Central memory CD8-positive, alpha-beta T cell (primary cell): ENCODE data around the gene PEX14.

Experiments
- ATAC-seq: fragments of 150-1000 bp; cut with Tn5 transposase; replicated peaks from 2 replicates; pipeline ENCODE4 v1.10.0; 2022; ENCODE audit warnings: mild to moderate bottlenecking, moderate FRiP score, moderate number of reproducible peaks; ENCODE audit not compliant: poor library complexity, severe bottlenecking; ENCODE audit errors: extremely low read depth
- DNase-seq, 2 donors: peaks; one replicate each; pipeline ENCODE4 v3.0.0; 2021; ENCODE audit warnings: low spot score in 2 of 2
- H3K27ac Mint-ChIP-seq: one replicate; pipeline ENCODE4 v1.8.0; 2022; ENCODE audit warnings: low read depth, mild to moderate bottlenecking, moderate library complexity, mixed read lengths
- H3K27me3 Mint-ChIP-seq: one replicate; pipeline ENCODE4 v1.8.0; 2022; ENCODE audit warnings: mixed read lengths
- H3K36me3 Mint-ChIP-seq: one replicate; pipeline ENCODE4 v1.8.0; 2022; ENCODE audit warnings: mild to moderate bottlenecking, moderate library complexity, mixed read lengths; ENCODE audit not compliant: insufficient read depth
- H3K4me1 Mint-ChIP-seq: one replicate; pipeline ENCODE4 v1.8.0; 2022; ENCODE audit warnings: mixed read lengths
- H3K4me3 Mint-ChIP-seq: one replicate; pipeline ENCODE4 v1.8.0; 2022; ENCODE audit warnings: mild to moderate bottlenecking, moderate library complexity, mixed read lengths
- H3K9me3 Mint-ChIP-seq: one replicate; pipeline ENCODE4 v1.8.0; 2022; ENCODE audit warnings: mixed read lengths

Gene PEX14

DNA sequence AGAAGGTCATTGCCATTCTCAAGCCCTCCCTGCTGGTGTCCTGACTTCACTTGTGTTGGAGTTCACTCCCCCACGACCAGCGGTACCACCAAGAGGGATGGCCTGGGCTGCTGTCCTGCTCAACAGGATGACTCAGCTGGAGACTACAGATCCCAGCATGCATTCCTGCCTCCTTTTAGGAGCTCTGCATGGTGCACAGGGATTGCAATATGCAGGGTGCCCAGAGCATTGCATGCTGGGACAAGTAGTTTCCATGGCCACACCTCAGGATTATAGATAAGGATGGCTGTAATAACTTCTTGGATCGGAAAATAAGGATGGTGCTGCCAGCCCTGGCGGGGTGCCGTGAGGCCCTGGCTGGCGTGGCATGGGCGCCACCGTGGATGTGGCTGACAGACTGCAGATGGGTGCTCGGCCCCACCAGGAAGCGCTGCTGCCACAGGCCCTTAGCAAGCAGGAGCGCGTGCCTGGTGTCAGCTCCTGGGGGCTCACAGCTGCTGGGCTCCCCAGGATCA lies 171.7 kb downstream of the PEX14 start:
- peaks cover 11% of the 10 kb centered on the region for H3K36me3 Mint-ChIP-seq
- H3K4me1 Mint-ChIP-seq: no peaks in the 10 kb centered on the region
- DNase-seq (no peak), ATAC-seq (no peak)
- no peaks in the 10 kb centered on the region for H3K9me3 Mint-ChIP-seq
- no peak overlapping the region for H3K4me3 Mint-ChIP-seq
- no peaks in the 10 kb centered on the region for H3K27me3 Mint-ChIP-seq
- H3K27ac Mint-ChIP-seq: no peak overlapping the region

- no peak overlapping the region for H3K27ac Mint-ChIP-seq
- H3K4me3 Mint-ChIP-seq: no peak overlapping the region
- H3K36me3 Mint-ChIP-seq: peaks cover 13% of the 10 kb centered on the region
Observed at GRCh38 chr1:10647414-10648170, 172.8 kb downstream of the PEX14 start.

DNA sequence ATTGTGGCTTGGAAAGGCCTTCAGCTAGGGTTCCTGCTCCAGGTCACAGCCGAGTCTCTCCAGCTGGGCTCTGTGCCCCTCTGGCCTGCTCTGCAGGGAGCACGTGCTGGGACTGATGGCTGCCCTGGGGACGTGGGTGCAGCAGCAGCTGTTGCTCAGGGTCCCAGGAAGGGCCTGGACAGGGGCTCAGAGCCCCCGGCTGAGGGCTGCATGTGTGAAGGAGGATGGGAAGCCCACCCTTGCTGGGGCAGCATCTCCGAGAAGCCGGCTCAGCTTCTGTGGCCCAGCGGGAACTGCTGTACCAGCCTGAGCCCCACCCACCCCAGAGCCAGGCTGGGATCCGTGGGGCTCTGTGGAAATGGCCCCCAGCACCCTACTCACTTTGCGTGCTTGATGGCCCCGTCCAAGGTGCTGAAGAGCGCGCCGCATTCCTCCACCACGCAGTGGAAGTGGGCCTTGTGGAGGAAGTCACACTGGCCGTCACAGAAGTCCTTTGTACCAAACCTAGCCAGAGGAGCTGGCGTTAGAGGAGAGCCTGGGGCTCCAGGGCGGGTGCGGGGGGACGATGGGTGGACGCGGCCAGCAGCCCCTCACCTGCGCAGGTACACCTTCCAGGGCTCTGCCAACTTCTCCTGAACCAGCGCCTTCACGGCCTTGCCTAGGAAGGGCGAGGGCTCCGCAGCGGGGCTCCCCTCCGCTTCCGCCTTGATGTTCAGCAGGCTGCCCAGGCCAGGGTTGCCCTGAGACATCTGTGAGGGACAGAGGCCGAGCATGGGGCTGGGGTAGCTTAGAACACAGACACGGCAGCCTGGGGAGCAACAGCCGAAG lies 174.2 kb downstream of the PEX14 start:
- Mint-ChIP-seq H3K27ac (no peak overlapping the region), H3K27me3 (no peaks in the 10 kb centered on the region), H3K36me3 (peaks cover 16% of the 10 kb centered on the region), H3K4me3 (no peak overlapping the region), H3K9me3 (no peaks in the 10 kb centered on the region), H3K4me1 (no peaks in the 10 kb centered on the region)
- no peak for ATAC-seq
- no peak for DNase-seq

More at GRCh38 chr1:10647414-10648170, 172.8 kb downstream of the PEX14 start:
- no peaks in the 10 kb centered on the region for H3K4me1 Mint-ChIP-seq
- DNase-seq (no peak), ATAC-seq (no peak)
- H3K27me3 Mint-ChIP-seq: no peaks in the 10 kb centered on the region
- H3K9me3 Mint-ChIP-seq: no peaks in the 10 kb centered on the region

DNA sequence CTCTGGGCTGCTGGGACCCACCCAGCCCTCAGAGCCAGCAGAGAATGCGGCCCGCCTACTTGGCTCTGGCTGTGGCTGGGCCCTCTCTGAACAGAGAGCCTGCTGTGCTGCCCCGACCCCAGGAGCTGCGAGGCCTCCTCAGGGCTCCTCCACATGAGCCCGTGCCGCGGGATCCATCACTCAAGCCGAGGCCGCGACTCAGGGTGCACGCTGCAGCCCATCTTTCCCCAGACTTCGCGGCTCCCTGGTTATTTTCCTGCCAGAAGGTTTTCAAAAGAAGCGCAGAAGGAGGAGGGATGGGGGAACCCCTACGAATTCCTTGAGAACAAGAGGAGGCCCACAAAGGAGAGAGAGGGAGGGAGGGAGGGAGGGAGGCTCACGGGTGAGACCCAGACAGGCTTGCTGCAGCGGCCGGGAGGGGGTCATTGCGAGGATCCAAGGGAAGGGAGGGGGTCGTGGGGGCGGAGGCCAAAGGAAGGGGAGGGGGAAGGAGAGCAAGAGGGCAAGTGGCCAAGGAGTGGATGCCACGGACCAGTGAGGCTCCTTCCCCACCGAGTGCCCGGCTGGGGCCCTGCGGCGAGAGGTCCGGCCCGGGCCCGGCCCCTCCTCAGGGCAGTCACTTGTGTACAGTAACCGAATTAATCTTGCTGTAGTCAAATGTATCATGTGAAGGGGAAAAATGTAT lies 174.9 kb downstream of the PEX14 start:
- ATAC-seq (no peak), DNase-seq (no peak)
- no peaks in the 10 kb centered on the region for H3K27me3 Mint-ChIP-seq
- no peaks in the 10 kb centered on the region for H3K9me3 Mint-ChIP-seq
- peaks cover 18% of the 10 kb centered on the region for H3K36me3 Mint-ChIP-seq
- H3K4me3 Mint-ChIP-seq: no peak overlapping the region
- H3K4me1 Mint-ChIP-seq: no peaks in the 10 kb centered on the region
- no peak overlapping the region for H3K27ac Mint-ChIP-seq

GRCh38 chr1:10650556-10651388 lies 176.0 kb downstream of the PEX14 start:
- Mint-ChIP-seq H3K36me3 (peaks cover 21% of the 10 kb centered on the region), H3K4me3 (no peak overlapping the region), H3K27me3 (no peaks in the 10 kb centered on the region), H3K9me3 (no peaks in the 10 kb centered on the region), H3K4me1 (no peaks in the 10 kb centered on the region), H3K27ac (no peak overlapping the region)
- DNase-seq (no peak), ATAC-seq (no peak)

GRCh38 chr1:10651389-10651766 lies 176.6 kb downstream of the PEX14 start:
- ATAC-seq (no peak), DNase-seq (no peak)
- Mint-ChIP-seq H3K27me3 (no peaks in the 10 kb centered on the region), H3K9me3 (no peaks in the 10 kb centered on the region), H3K4me1 (no peaks in the 10 kb centered on the region), H3K4me3 (no peak overlapping the region), H3K27ac (no peak overlapping the region), H3K36me3 (peaks cover 18% of the 10 kb centered on the region)

GRCh38 chr1:10651793-10652192 lies 177.0 kb downstream of the PEX14 start:
- H3K4me3 Mint-ChIP-seq: no peak overlapping the region
- peaks cover 15% of the 10 kb centered on the region for H3K36me3 Mint-ChIP-seq
- DNase-seq (no peak), ATAC-seq (no peak)
- no peak overlapping the region for H3K27ac Mint-ChIP-seq
- no peaks in the 10 kb centered on the region for H3K9me3 Mint-ChIP-seq
- no peaks in the 10 kb centered on the region for H3K27me3 Mint-ChIP-seq
- no peaks in the 10 kb centered on the region for H3K4me1 Mint-ChIP-seq

DNA sequence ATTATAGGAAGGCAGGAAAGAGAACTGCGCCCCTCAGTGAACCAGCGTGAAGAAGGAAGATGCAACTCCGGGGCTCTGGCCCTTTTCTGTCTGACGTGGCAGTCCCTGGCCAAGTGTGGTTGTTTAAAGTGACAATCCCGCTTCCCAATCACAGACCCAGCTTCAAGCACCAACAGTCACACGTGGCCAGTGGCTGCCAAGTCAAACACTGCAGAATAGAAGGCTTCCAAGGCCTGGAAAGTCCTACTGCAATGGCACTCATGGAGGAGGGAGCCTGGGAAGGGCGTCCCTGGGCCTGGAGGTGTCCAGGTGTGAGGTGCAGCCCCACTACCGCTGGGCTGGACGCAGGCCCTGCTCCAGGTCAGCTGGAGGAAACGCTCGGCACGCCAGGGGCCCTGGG lies 177.9 kb downstream of the PEX14 start:
- Mint-ChIP-seq H3K4me1 (no peaks in the 10 kb centered on the region), H3K36me3 (peaks cover 17% of the 10 kb centered on the region), H3K4me3 (no peak overlapping the region), H3K27me3 (no peaks in the 10 kb centered on the region), H3K9me3 (no peaks in the 10 kb centered on the region), H3K27ac (no peak overlapping the region)
- DNase-seq (no peak), ATAC-seq (no peak)

DNA sequence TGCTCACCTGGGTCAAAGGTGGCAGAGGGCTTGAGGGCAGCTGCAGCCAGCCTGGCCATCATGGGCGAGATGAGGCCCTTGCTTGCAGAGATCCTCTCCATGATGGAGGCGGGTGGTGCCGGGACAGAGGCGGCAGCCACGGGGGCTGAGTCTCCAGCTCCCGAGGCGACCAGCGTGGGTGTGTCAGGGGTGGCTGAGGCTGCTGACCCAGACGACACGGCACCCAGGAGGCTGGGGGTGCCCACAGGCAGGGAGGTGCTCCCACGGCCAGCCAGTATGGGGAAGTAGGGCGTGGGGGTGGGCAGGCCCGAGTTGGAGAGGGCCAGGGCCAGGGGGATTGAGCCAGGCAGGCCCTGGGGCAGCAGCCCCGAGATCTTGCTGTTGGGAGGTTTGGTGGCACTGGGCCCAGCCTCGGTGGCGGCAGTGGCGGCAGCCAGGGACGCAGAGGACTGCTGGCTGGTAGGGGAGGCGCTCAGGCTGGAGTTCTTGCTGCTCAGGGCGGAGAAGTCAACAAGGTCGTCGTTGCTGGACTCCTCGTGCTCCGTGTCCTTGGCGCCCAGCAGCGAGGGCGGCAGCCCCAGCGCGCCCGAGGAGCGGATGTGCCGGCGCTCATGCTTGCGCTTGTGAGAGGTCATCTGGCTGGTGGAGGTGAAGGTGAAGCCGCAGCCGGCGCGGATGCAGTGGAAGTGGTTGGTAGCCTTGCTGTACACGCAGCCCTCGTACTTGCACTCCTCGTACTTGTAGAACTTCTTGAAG lies 178.8 kb downstream of the PEX14 start:
- no peak for ATAC-seq
- Mint-ChIP-seq H3K27ac (peak overlapping the region; percentile 46), H3K27me3 (no peaks in the 10 kb centered on the region), H3K4me1 (no peaks in the 10 kb centered on the region), H3K9me3 (no peaks in the 10 kb centered on the region), H3K36me3 (peaks cover 17% of the 10 kb centered on the region), H3K4me3 (no peak overlapping the region)
- DNase-seq: no peak

DNA sequence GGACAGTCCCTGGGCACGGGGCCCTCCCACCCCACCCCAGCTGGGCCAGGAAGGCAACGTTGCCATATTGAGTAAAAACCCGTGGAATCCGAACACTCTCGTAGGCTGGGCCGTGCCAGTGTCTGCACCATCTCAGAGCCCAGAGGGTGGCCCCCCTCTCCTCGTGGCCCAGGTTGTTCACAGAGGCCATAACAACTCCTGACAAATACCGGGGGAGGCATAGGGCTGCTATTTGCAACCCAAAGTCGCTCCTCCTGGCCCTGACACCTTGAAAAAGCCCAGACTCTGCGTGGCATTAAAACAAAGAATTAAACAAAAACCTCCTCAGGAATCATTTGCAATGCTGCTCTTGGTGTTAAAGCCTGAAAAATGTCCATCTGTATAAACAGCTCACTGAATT lies 180.3 kb downstream of the PEX14 start:
- ATAC-seq: no peak
- Mint-ChIP-seq H3K27ac (no peak overlapping the region), H3K4me3 (no peak overlapping the region), H3K27me3 (no peaks in the 10 kb centered on the region), H3K4me1 (no peaks in the 10 kb centered on the region), H3K9me3 (no peaks in the 10 kb centered on the region), H3K36me3 (peaks cover 19% of the 10 kb centered on the region)
- no peak for DNase-seq

DNA sequence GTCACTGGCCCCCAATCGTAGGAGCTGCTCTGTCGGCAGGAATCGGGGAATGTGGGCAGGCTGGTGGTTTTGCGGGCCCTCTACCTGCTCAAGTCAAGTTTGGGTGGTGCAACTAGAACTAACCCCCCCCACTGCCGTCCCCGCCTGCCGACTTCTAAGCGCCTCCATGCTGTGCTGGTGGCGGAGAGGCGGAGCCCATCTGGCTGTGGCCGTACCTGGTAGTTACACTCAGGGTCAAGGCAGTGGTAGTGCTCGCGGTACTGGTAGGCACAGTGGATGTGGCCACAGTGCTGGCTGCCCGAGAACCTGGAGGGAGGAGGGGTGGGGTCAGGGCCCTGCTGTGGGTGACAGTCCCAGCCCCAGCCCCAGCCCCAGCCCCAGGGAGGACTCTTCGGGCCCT lies 181.7 kb downstream of the PEX14 start:
- Mint-ChIP-seq H3K4me3 (no peak overlapping the region), H3K4me1 (no peaks in the 10 kb centered on the region), H3K27me3 (no peaks in the 10 kb centered on the region), H3K36me3 (peaks cover 18% of the 10 kb centered on the region), H3K9me3 (no peaks in the 10 kb centered on the region), H3K27ac (no peak overlapping the region)
- ATAC-seq: no peak
- no peak for DNase-seq
